HepG2 (cell line): ENCODE measurements around the gene KREMEN1. TPM values are rescaled to one million over a fixed set of nuclear protein-coding genes. Genes with fewer than 3 reads are reported as not detected.

ENCODE experiments used
- ATAC-seq: fragments of 200-7000 bp; cut with Tn5 transposase; 3 replicates; pipeline ENCODE4 v1.9.1; 2020; ENCODE audit warnings: mild to moderate bottlenecking, moderate library complexity
- BruUV-seq: library from RNA; stranded (reverse); fragments of 400-500 nt; replicated peaks from 2 replicates; lab custom pipeline; 2021; lab: Mats Ljungman, UMichigan
- CTCF ChIA-PET: fragments of 300-600 bp; formaldehyde crosslinking; extraction: SDS; loops from one replicate; lab custom pipeline; 2021; ENCODE audit warnings: low total read pairs, inconsistent platforms, low intra/inter-chr PET ratio; lab: Yijun Ruan, JAX
- POLR2A ChIA-PET: fragments of 350-600 bp; sonication (Branson Sonifier 250); formaldehyde crosslinking; loops from one replicate; lab custom pipeline; 2020; ENCODE audit warnings: antibody characterized with exemption, inconsistent platforms; lab: Yijun Ruan, JAX
- DNase-seq: peaks from one replicate; pipeline ENCODE4 v3.0.0-alpha.2; 2015; ENCODE audit warnings: low spot score
- FAIRE-seq: peaks from 3 replicates; lab custom pipeline; 2011; peaks lifted over from hg19 to GRCh38; lab: Jason Lieb, UNC
- H2AFZ ChIP-seq: one replicate; pipeline ENCODE4 v1.6.1; 2011; ENCODE audit warnings: low read length, inconsistent platforms
- H3K27ac ChIP-seq: fragments of 300-600 bp; 3 replicates; pipeline ENCODE4 v1.8.0; 2011; ENCODE audit warnings: mixed run types, mild to moderate bottlenecking, mixed read lengths, low read length, inconsistent platforms; ENCODE audit not compliant: insufficient read depth; ENCODE audit errors: extremely low read length
- H3K27me3 ChIP-seq, 2 experiments: fragments of 200-600 bp in 1 of 2; 2 replicates in 1 of 2; 3 replicates in 1 of 2; pipeline versions ENCODE4 v1.6.0 to v1.8.0; 2011; ENCODE audit warnings: low read length in 2 of 2, mild to moderate bottlenecking in 2 of 2, moderate library complexity in 2 of 2, inconsistent platforms in 1 of 2; ENCODE audit not compliant: insufficient read depth in 2 of 2, control insufficient read depth in 1 of 2
- H3K36me3 ChIP-seq, 2 experiments: fragments of 200-600 bp in 1 of 2; replicated peaks in 1 of 2; 2 replicates in 1 of 2; 3 replicates in 1 of 2; pipeline versions ENCODE4 v1.5.1 to v1.8.0; 2011; ENCODE audit warnings: low read length in 2 of 2, inconsistent platforms in 1 of 2; ENCODE audit not compliant: insufficient read depth in 2 of 2, control insufficient read depth in 1 of 2
- H3K4me1 ChIP-seq: 2 replicates; pipeline ENCODE4 v1.5.1; 2012; ENCODE audit warnings: low read length, inconsistent platforms; ENCODE audit not compliant: insufficient read depth
- H3K4me2 ChIP-seq: 2 replicates; pipeline ENCODE4 v1.6.0; 2011; ENCODE audit warnings: low read depth, low read length, inconsistent platforms
- H3K4me3 ChIP-seq, 3 experiments: fragments of 200-600 bp in 1 of 3; sonication (generic), shearing (Covaris generic) in 1 of 3; replicated peaks in 1 of 3; 2 replicates each; pipeline ENCODE4 v1.5.1; 2011 to 2016; ENCODE audit warnings: low read length in 3 of 3, inconsistent platforms in 2 of 3, low read depth in 2 of 3, mild to moderate bottlenecking in 2 of 3, control low read depth in 1 of 3, mixed read lengths in 1 of 3; ENCODE audit not compliant: insufficient read depth in 1 of 3
- H3K79me2 ChIP-seq: one replicate; pipeline ENCODE4 v1.6.1; 2011; ENCODE audit warnings: low read length, inconsistent platforms; ENCODE audit not compliant: insufficient read depth
- H3K9ac ChIP-seq: 2 replicates; pipeline ENCODE4 v1.6.0; 2011; ENCODE audit warnings: mild to moderate bottlenecking, low read depth, low read length, inconsistent platforms; ENCODE audit not compliant: insufficient read depth
- H3K9me3 ChIP-seq: 2 replicates; pipeline ENCODE4 v1.5.1; 2012; ENCODE audit warnings: mild to moderate bottlenecking, low read length
- H4K20me1 ChIP-seq: 2 replicates; pipeline ENCODE4 v1.6.0; 2011; ENCODE audit warnings: inconsistent platforms, mild to moderate bottlenecking, low read length, moderate library complexity; ENCODE audit not compliant: insufficient read depth
- CEBPB ChIP-seq: IDR thresholded peaks from 2 replicates; pipeline ENCODE4 v1.6.1; 2011; ENCODE audit warnings: low read depth, low read length, improper control_type of control experiment, borderline replicate concordance
- FOXO1 ChIP-seq: sonication (generic); formaldehyde crosslinking; IDR thresholded peaks from 2 replicates; pipeline ENCODE4 v1.4.0; 2020; ENCODE audit warnings: missing genetic modification reagents
- POLR2AphosphoS2 ChIP-seq: IDR thresholded peaks from 2 replicates; pipeline ENCODE4 v1.6.1; 2011; ENCODE audit warnings: low read depth, low read length, improper control_type of control experiment
- ZNF678 ChIP-seq: sonication (generic); formaldehyde crosslinking; IDR thresholded peaks from 2 replicates; pipeline ENCODE4 v1.4.0; 2020; ENCODE audit warnings: mild to moderate bottlenecking, missing genetic modification reagents
- WGBS: methylation state at CpG from one replicate; pipeline ENCODE4 v1.1.6; 2017; ENCODE audit warnings: low lambda C conversion rate; 5-methylcytosine and 5-hydroxymethylcytosine counted together
- in situ Hi-C: cut with HindIII; loops from 2 replicates; pipeline ENCODE4 v1.10.0; 2017; ENCODE audit warnings: low pct_unique_long_range_greater_than_20kb; ENCODE audit not compliant: extremely low pct_ligation_motif_present
- intact Hi-C: fragments of 100-400 bp; cut with micrococcal nuclease; formaldehyde crosslinking; loops from one replicate; pipeline ENCODE4 v1.10.0; 2022; ENCODE audit not compliant: unreplicated experiment
- polyA plus RNA-seq, 8 experiments: library from polyadenylated mRNA; depleted of rRNA in 3 of 8; stranded (reverse) in 7 of 8; unstranded in 1 of 8; fragments of >200 nt; fragmentation: Illumina TruSeq in 4 of 8; extraction: Trizol in 4 of 8; gene quantifications; 2 replicates each; pipeline versions ENCODE4 v1.2.1 to v1.2.3, GENCODE V29; 2011 to 2016; ENCODE audit warnings: low read depth in 4 of 8, missing spikeins in 1 of 8, mixed read lengths in 1 of 8; ENCODE audit not compliant: insufficient read depth in 1 of 8
- total RNA-seq, 5 experiments: library from RNA; depleted of rRNA; stranded (reverse); fragments of >200 nt; fragmentation: Illumina TruSeq; extraction: Trizol; gene quantifications; 2 replicates each; pipeline ENCODE4 v1.2.3, GENCODE V29; 2016; ENCODE audit warnings: low read depth in 1 of 5
- TF ChIP-seq, protein P1 (sequence below): sonication (generic); formaldehyde crosslinking; IDR thresholded peaks from 2 replicates; pipeline ENCODE4 v1.9.0; 2021; ENCODE audit warnings: mild to moderate bottlenecking, missing genetic modification reagents

Gene KREMEN1
- total and polyA plus RNA-seq, 2 of the 13 experiments (the other 11 are each of a cell fraction or from before 2014, with no cell fraction given) = 9.8 to 13.8 TPM

DNA sequence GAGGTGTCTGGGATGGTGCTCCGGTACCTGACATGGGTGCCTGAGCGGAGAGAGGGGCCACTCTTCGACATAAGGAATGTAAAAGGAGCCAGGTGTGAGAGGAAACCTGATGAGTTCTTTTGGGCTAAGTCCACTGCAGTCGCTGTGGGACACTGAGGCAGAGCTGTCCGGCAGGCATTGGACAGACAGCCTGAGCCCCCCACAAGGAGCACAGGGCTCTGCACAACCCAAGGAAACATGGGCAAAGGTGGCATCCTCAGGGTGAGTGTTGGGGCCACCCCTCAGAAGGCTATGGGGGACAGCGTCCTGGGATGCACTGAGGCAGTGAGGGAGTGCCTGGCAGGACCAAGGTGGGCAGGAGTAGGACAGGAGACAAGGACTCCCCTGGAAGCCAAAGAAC lies 75.2 kb downstream of the KREMEN1 start (continued):
- TF ChIP-seq, protein P1, sequence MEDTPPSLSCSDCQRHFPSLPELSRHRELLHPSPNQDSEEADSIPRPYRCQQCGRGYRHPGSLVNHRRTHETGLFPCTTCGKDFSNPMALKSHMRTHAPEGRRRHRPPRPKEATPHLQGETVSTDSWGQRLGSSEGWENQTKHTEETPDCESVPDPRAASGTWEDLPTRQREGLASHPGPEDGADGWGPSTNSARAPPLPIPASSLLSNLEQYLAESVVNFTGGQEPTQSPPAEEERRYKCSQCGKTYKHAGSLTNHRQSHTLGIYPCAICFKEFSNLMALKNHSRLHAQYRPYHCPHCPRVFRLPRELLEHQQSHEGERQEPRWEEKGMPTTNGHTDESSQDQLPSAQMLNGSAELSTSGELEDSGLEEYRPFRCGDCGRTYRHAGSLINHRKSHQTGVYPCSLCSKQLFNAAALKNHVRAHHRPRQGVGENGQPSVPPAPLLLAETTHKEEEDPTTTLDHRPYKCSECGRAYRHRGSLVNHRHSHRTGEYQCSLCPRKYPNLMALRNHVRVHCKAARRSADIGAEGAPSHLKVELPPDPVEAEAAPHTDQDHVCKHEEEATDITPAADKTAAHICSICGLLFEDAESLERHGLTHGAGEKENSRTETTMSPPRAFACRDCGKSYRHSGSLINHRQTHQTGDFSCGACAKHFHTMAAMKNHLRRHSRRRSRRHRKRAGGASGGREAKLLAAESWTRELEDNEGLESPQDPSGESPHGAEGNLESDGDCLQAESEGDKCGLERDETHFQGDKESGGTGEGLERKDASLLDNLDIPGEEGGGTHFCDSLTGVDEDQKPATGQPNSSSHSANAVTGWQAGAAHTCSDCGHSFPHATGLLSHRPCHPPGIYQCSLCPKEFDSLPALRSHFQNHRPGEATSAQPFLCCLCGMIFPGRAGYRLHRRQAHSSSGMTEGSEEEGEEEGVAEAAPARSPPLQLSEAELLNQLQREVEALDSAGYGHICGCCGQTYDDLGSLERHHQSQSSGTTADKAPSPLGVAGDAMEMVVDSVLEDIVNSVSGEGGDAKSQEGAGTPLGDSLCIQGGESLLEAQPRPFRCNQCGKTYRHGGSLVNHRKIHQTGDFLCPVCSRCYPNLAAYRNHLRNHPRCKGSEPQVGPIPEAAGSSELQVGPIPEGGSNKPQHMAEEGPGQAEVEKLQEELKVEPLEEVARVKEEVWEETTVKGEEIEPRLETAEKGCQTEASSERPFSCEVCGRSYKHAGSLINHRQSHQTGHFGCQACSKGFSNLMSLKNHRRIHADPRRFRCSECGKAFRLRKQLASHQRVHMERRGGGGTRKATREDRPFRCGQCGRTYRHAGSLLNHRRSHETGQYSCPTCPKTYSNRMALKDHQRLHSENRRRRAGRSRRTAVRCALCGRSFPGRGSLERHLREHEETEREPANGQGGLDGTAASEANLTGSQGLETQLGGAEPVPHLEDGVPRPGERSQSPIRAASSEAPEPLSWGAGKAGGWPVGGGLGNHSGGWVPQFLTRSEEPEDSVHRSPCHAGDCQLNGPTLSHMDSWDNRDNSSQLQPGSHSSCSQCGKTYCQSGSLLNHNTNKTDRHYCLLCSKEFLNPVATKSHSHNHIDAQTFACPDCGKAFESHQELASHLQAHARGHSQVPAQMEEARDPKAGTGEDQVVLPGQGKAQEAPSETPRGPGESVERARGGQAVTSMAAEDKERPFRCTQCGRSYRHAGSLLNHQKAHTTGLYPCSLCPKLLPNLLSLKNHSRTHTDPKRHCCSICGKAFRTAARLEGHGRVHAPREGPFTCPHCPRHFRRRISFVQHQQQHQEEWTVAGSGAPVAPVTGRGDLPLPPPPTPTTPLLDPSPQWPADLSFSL = no peak
- TF ChIP-seq FOXO1 (CRISPR knock-in tag) = no peak
- no peak for TF ChIP-seq ZNF678 (CRISPR knock-in tag)

DNA sequence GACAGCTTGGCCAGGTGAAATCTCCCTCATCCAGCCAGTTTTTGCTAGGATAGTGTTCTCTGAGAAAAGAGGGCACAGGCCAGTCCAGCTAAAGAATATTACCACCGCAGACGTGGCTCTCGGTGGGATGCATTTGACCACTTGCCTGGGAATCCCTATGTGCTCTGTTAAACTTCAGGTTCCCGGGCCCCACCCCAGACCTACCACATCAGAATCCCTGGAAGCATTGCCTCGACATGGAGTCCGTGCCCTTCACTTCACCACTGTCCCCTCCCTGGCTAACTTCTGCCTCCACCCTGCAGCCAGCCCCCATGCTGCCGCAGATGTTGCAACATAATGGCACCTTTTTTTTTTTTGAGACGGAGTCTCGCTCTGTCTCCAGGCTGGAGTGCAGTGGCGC lies 76.0 kb downstream of the KREMEN1 start:
- H4K20me1 ChIP-seq = no peaks in the 10 kb centered on the region
- no peak overlapping the region for H3K9ac ChIP-seq
- CTCF ChIA-PET = no interaction called here
- TF ChIP-seq CEBPB (0 out of 2 replicates have a peak, but pooled peaks have one; percentile 1), POLR2AphosphoS2 (no peak)
- H3K79me2 ChIP-seq = no peaks in the 10 kb centered on the region
- FAIRE-seq (no peak), DNase-seq (no peak), ATAC-seq (no peak)
- no peak overlapping the region for H3K4me2 ChIP-seq
- intact Hi-C loops (no loop called here), in situ Hi-C loops (no loop called here)
- no TSS peak for BruUV-seq
- H3K4me1 ChIP-seq = peaks cover 32% of the 10 kb centered on the region
- 97% methylated on average over 10 of the region's 10 CpGs for WGBS
- H3K4me3 ChIP-seq = no peak overlapping the region
- H3K9me3 ChIP-seq = no peaks in the 10 kb centered on the region
- POLR2A ChIA-PET = no interaction called here
- no peaks in the 10 kb centered on the region for H3K27me3 ChIP-seq
- H3K36me3 ChIP-seq = no peaks in the 10 kb centered on the region
- H2AFZ ChIP-seq = no peak overlapping the region
- H3K27ac ChIP-seq = no peak overlapping the region
